GM12878 (cell line): ENCODE results near the gene SSBP2. TPM values are rescaled to one million over a fixed set of nuclear protein-coding genes. Genes with fewer than 3 reads are reported as not detected.
A peak's percentile ranks its signal among the peaks of the same experiment; 100 is the strongest.

Source experiments
- ATAC-seq: fragments of 200-7000 bp; cut with Tn5 transposase; 3 replicates; pipeline ENCODE4 v1.9.1; 2020; ENCODE audit warnings: mild to moderate bottlenecking, moderate library complexity
- BruUV-seq: library from RNA; stranded (reverse); fragments of 400-500 nt; replicated peaks from 2 replicates; lab custom pipeline; 2021; lab: Mats Ljungman, UMichigan
- CTCF ChIA-PET: fragments of 300-600 bp; sonication (Branson Sonifier 250); formaldehyde crosslinking; extraction: SDS; loops from one replicate; lab custom pipeline; 2021; ENCODE audit warnings: inconsistent platforms; lab: Yijun Ruan, JAX
- POLR2A ChIA-PET: fragments of 350-600 bp; formaldehyde crosslinking; extraction: SDS; loops from one replicate; lab custom pipeline; 2021; ENCODE audit warnings: inconsistent platforms; lab: Charles Lee
- RAD21 ChIA-PET: fragments of 300-600 bp; sonication (Branson Sonifier 250); formaldehyde crosslinking; loops from one replicate; lab custom pipeline; 2023; ENCODE audit warnings: antibody characterized with exemption; ENCODE audit not compliant: unreplicated experiment; lab: Charles Lee
- SMC1A ChIA-PET: fragments of 300-600 bp; sonication (Branson Sonifier 250); formaldehyde crosslinking; loops from one replicate; lab custom pipeline; 2023; ENCODE audit not compliant: unreplicated experiment, uncharacterized antibody; lab: Charles Lee
- DNase-seq: peaks from one replicate; pipeline ENCODE4 v3.0.0-alpha.2; 2011; ENCODE audit warnings: low read depth, low spot score
- FAIRE-seq: peaks from 3 replicates; lab custom pipeline; 2011; peaks lifted over from hg19 to GRCh38; lab: Jason Lieb, UNC
- H2AFZ ChIP-seq: 2 replicates; pipeline ENCODE4 v1.6.0; 2011; ENCODE audit warnings: low read depth, low read length, control low read depth; ENCODE audit not compliant: control insufficient read depth
- H3K27ac ChIP-seq: 2 replicates; pipeline ENCODE4 v1.5.1; 2011; ENCODE audit warnings: control low read depth; ENCODE audit not compliant: control insufficient read depth, insufficient read depth
- H3K27me3 ChIP-seq, 2 experiments: replicated peaks in 1 of 2; 2 replicates each; pipeline versions ENCODE4 v1.6.0 to v1.6.1; 2011; ENCODE audit warnings: low read length in 1 of 2; ENCODE audit not compliant: control insufficient read depth in 2 of 2, insufficient read depth in 2 of 2
- H3K36me3 ChIP-seq, 2 experiments: 2 replicates each; pipeline ENCODE4 v1.5.1; 2011; ENCODE audit warnings: low read length in 1 of 2; ENCODE audit not compliant: control insufficient read depth in 2 of 2, insufficient read depth in 2 of 2
- H3K4me1 ChIP-seq: 2 replicates; pipeline ENCODE4 v1.6.1; 2011; ENCODE audit warnings: mild to moderate bottlenecking, low read length, moderate library complexity, mixed read lengths; ENCODE audit not compliant: control insufficient read depth, insufficient read depth
- H3K4me2 ChIP-seq: 2 replicates; pipeline ENCODE4 v1.6.0; 2011; ENCODE audit warnings: control low read depth; ENCODE audit not compliant: control insufficient read depth, insufficient read depth
- H3K4me3 ChIP-seq: fragments of 200-600 bp; sonication (generic); 2 replicates; pipeline ENCODE4 v1.5.1; 2016
- H3K79me2 ChIP-seq: 2 replicates; pipeline ENCODE4 v1.6.0; 2011; ENCODE audit warnings: low read length; ENCODE audit not compliant: control insufficient read depth, insufficient read depth
- H3K9ac ChIP-seq: 2 replicates; pipeline ENCODE4 v1.8.0; 2011; ENCODE audit warnings: low read length, control low read depth, mixed read lengths; ENCODE audit not compliant: control insufficient read depth, insufficient read depth
- H3K9me3 ChIP-seq: replicated peaks from 3 replicates; pipeline ENCODE4 v1.5.1; 2011; ENCODE audit warnings: mild to moderate bottlenecking, low read length; ENCODE audit not compliant: control insufficient read depth, insufficient read depth
- H4K20me1 ChIP-seq: 2 replicates; pipeline ENCODE4 v1.6.0; 2011; ENCODE audit not compliant: control insufficient read depth, insufficient read depth
- CBFB ChIP-seq: IDR thresholded peaks from 2 replicates; pipeline ENCODE4 v1.6.1; 2016; ENCODE audit warnings: antibody characterized with exemption, low read depth
- MEF2A ChIP-seq: IDR thresholded peaks from 2 replicates; pipeline ENCODE4 v1.6.1; 2011; ENCODE audit warnings: low read depth, mild to moderate bottlenecking, low read length, moderate library complexity; ENCODE audit not compliant: insufficient read depth
- TAF1 ChIP-seq: IDR thresholded peaks from 2 replicates; pipeline ENCODE4 v1.6.1; 2011; ENCODE audit warnings: mild to moderate bottlenecking, low read depth, low read length, borderline replicate concordance
- ZBTB40 ChIP-seq: fragments of 450-650 bp; IDR thresholded peaks from 2 replicates; pipeline ENCODE4 v1.6.1; 2016; ENCODE audit warnings: mild to moderate bottlenecking, moderate library complexity, borderline replicate concordance
- ZNF274 ChIP-seq: IDR thresholded peaks from one replicate; pipeline ENCODE4 v1.8.0; 2011; ENCODE audit not compliant: insufficient read length, insufficient read depth
- ZNF687 ChIP-seq: fragments of 450-650 bp; IDR thresholded peaks from 2 replicates; pipeline ENCODE4 v1.6.1; 2017; ENCODE audit warnings: mild to moderate bottlenecking, moderate library complexity
- WGBS: methylation state at CpG from one replicate; pipeline ENCODE4 v1.1.6; 2016; ENCODE audit warnings: low lambda C conversion rate; ENCODE audit not compliant: insufficient replicate concordance, insufficient coverage; ENCODE audit errors: missing lambda C conversion rate; 5-methylcytosine and 5-hydroxymethylcytosine counted together
- in situ Hi-C: fragments of 300-500 bp; cut with MboI; formaldehyde crosslinking; loops from 9 replicates; pipeline ENCODE4 v1.14.3; 2018; ENCODE audit warnings: mixed read lengths
- intact Hi-C: fragments of 100-400 bp; cut with micrococcal nuclease; formaldehyde crosslinking; loops from one replicate; pipeline ENCODE4 v1.14.2; 2022; ENCODE audit not compliant: unreplicated experiment
- polyA plus RNA-seq, 11 experiments: library from polyadenylated mRNA; depleted of rRNA in 4 of 11; unstranded in 6 of 11; stranded (reverse) in 5 of 11; fragments of >200 nt; fragmentation: Nextera tagmentation in 4 of 11; fragmentation: Illumina TruSeq in 1 of 11; extraction: Ambion mirVana in 4 of 11; extraction: Trizol in 1 of 11; gene quantifications; 1 replicate in 1 of 11; 2 replicates in 10 of 11; pipeline versions ENCODE4 v1.2.1 to v1.2.3, GENCODE V29; 2011 to 2016; ENCODE audit warnings: inconsistent platforms in 2 of 11, missing spikeins in 2 of 11, low read depth in 1 of 11
- total RNA-seq, 4 experiments: library from RNA; depleted of rRNA in 3 of 4; stranded (reverse); fragments of >200 nt in 3 of 4; fragmentation: Illumina TruSeq in 1 of 4; extraction: Trizol in 1 of 4; gene quantifications; 2 replicates each; pipeline versions ENCODE4 v1.2.1 to v1.2.3, GENCODE V29; 2013 to 2021

The SSBP2 gene
- total and polyA plus RNA-seq, 10 of the 15 experiments (the other 5 are each of a cell fraction or from before 2014, with no cell fraction given), result 52.2 to 132 (median 110) TPM

- H3K4me2 ChIP-seq, result no peak overlapping the region
- no peak for DNase-seq
- ChIA-PET SMC1A (interaction anchor here (0.6 to 0.9 kb wide), 2 partner anchors 18 to 789 kb away, joined by 3 read pairs; no protein-coding TSS in a partner anchor), POLR2A (no interaction called here), RAD21 (no interaction called here), CTCF (interaction anchor here (1.0 kb wide), 1 partner anchor 15 kb away, joined by 3 read pairs; no protein-coding TSS in a partner anchor)
- H3K79me2 ChIP-seq, result no peaks in the 10 kb centered on the region
- in situ Hi-C loops (no loop called here), intact Hi-C loops (no loop called here)
- no peak for ATAC-seq
- BruUV-seq, result no TSS peak
- no peaks in the 10 kb centered on the region for H3K27me3 ChIP-seq
- WGBS, result 96% methylated on average over 2 of the region's 2 CpGs
- no peaks in the 10 kb centered on the region for H3K9me3 ChIP-seq
- H3K9ac ChIP-seq, result no peak overlapping the region
- H2AFZ ChIP-seq, result no peak overlapping the region
- TF ChIP-seq ZBTB40 (peak; percentile 77), MEF2A (no peak), TAF1 (no peak), ZNF274 (no peak), CBFB (no peak), ZNF687 (no peak)
- H3K4me3 ChIP-seq, result no peak overlapping the region
- FAIRE-seq, result no peak
- H3K27ac ChIP-seq, result no peak overlapping the region
- no peaks in the 10 kb centered on the region for H3K36me3 ChIP-seq
- no peaks in the 10 kb centered on the region for H4K20me1 ChIP-seq
- H3K4me1 ChIP-seq, result no peaks in the 10 kb centered on the region
These were observed 262.0 kb downstream of the SSBP2 start for GRCh38 chr5:81488862-81489261.
